ENCODE results near the gene PWWP2B. TPM values are rescaled to one million over a fixed set of nuclear protein-coding genes. Genes with fewer than 3 reads are reported as not detected.

PWWP2B gene
- total RNA-seq, 1 experiment from 2014 or later, result 18.6 TPM

GRCh38 chr10:132362151-132362611 lies 34.8 kb upstream of the PWWP2B start:
- no peak for DNase-seq (ENCODE audit: extremely low read depth, low read depth)

GRCh38 chr10:132363376-132363775 lies 33.6 kb upstream of the PWWP2B start:
- DNase-seq (ENCODE audit: extremely low read depth, low read depth), result no peak

DNA sequence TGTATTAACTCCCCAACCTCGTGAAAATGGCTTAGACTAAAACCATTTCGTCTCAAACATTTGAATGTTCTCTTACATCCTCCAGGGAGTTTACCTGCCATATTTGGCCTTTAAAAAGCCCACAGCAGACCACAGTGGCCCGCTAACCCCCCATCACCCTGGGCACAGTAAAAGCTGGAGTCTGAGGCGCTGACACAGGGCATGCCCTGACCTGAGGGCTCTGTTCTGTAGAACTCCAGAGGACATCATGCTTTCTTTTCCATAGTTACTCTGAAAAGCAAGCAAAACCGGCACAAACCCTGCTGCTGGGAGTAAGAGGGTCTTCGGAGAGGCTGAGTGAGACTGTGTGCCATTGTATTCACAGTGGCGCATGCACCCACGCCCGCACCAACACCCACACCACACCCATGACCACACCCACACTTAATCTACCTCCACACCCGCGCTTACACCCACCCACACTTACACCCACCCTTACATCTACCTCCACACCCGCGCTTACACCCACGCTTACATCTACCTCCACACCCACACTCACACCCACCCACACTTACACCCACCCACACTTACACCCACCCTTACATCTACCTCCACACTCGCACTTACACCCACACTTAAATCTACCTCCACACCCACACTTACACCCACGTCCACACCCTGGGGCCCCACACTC lies 32.9 kb upstream of the PWWP2B start:
- DNase-seq (ENCODE audit: extremely low read depth, low read depth), result no peak

DNA sequence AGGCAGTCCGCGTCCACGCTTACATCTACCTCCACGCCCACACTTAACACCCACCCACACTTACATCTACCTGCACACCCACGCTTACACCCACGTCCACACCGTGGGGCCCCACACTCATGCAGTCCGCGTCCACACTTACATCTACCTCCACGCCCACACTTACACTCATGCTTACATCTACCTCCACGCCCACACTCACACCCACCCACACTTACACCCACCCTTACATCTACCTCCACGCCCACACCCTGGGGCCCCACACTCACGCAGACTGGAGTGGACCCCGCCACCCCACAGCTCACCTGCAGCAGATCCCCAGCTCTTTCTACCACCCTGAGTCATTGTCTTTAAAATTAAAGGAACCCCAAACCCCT lies 32.4 kb upstream of the PWWP2B start:
- DNase-seq (ENCODE audit: extremely low read depth, low read depth), result no peak

DNA sequence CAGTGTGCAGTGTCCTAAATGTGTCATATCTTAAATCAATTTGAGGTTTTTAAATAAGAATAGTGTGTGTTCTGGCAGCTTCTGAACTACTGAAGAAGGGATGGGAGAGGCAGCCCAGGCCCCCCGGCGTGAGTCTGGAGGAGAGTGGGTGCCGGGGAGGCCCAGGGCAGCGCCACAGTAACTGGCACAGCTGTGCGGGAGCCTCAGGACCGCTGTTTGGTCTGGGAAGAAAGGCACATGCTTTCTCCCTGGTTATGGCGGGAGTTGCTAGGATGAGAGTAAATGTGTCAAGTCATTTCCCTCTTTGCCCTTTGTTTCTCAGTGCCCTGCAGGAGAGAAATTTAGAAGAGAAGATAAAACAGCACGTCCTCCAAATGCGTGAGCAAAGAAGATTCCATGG lies 31.9 kb upstream of the PWWP2B start:
- no peak for DNase-seq (ENCODE audit: extremely low read depth, low read depth)

- DNase-seq (ENCODE audit: extremely low read depth, low read depth), result no peak
Observed at GRCh38 chr10:132366006-132366405, 31.0 kb upstream of the PWWP2B start.

- no peak for DNase-seq (ENCODE audit: extremely low read depth, low read depth)
Observed at GRCh38 chr10:132366499-132366898, 30.5 kb upstream of the PWWP2B start.

DNA sequence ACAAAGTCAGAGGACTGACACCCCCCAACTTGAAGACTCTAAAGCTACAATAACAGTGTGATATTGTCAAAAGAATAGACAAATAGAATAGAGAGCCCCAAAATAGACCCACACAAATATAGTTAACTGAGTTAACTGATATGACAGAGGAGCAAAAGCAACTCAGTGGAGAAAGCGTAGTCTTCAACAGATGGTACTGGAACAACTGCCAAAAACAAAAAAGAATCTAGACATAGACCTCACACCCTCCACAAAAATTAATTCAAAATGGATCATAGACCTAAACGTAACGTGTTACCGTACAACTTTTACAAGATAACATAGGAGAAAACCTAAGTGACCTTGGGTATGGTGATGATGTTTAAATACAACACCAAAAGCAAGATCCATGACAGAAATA lies 28.6 kb upstream of the PWWP2B start:
- no peak for DNase-seq (ENCODE audit: extremely low read depth, low read depth)

- no peak for DNase-seq (ENCODE audit: extremely low read depth, low read depth)
Observed at GRCh38 chr10:132368881-132369635, 27.9 kb upstream of the PWWP2B start.

DNA sequence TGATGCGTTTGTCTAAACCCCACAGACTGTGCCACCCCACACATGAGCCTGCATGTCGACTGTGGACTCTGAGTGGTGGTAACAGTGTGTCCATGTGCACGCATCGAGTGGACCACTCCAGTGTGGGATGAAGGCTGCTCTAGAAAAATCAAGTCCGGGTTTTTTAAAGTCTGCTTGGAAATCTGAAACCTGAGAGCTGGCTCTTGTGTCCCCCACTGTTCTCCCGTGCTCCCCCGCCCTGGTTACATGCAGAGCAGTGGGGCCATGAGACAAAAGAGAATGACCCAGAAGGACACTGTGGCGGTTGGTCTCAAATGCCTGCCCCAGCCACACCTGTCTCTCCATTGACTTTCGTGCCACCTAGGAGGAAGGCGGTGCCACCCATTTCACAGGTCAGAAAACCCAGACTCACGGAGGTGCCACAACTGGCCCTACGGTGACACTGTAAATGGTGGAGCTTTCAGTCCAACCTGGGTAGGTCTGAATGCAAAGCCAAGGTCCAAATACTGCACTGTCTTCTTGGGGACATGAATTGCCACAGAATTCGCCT lies 27.3 kb upstream of the PWWP2B start:
- DNase-seq (ENCODE audit: extremely low read depth, low read depth), result no peak

GRCh38 chr10:132370426-132371340 lies 26.3 kb upstream of the PWWP2B start:
- DNase-seq (ENCODE audit: extremely low read depth, low read depth), result no peak

- no peak for DNase-seq (ENCODE audit: extremely low read depth, low read depth)
Observed at GRCh38 chr10:132371641-132372081, 25.3 kb upstream of the PWWP2B start.

GRCh38 chr10:132372516-132373095 lies 24.4 kb upstream of the PWWP2B start:
- DNase-seq (ENCODE audit: extremely low read depth, low read depth), result no peak

DNA sequence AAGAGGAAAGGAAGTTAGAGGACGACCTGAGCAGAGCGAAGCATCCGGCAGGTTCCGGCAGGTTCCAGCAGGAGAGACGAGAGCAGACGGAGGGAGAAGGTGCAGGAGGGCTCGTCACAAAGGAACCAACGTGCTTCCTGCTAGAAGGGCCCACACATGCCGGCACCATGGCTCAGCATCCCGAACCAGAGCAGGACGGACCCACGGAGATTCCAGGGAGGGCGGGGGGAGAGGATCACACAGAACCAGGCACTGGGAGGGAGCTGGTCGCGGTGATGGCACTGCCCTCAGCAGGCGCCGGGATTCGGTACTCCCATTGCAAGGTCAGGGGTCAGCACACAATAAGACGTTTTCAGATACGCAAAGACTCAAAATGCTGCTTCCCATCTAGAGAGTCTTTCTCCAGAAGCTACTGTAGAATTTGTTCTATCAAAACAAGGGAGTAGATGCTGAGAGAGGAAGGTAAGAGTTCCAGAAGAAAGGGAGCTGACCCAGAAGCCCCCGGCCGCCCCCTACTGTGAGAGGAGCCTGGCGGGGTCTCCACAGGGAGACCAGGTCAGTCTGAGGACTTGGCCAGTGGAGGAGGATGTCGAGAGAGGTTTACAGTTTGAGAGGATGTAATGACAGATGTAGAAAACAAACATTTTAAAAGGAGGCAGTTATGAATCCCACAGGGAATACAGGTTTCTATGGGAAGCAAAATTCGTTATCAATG lies 23.6 kb upstream of the PWWP2B start:
- DNase-seq (ENCODE audit: extremely low read depth, low read depth), result no peak

DNA sequence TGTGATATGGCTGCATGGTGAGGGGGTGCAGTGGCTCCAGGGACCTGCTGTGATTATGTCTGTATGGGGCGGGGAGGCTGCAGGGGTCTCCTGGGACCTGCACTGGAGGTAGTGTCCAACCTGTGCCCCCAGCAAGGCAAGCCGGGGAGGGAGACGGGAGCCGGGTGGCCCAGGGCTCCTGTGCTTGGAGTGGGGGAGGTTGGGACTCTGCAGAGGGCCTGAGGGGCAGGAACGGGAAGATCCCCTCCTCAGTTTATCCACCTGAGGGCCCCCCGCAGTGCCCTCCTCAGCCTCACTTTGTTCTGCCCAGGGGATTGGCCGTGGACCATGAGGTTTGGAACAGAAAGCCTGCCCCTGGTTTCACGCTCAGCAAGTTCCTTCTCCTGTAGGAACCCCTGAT lies 22.8 kb upstream of the PWWP2B start:
- no peak for DNase-seq (ENCODE audit: extremely low read depth, low read depth)

DNA sequence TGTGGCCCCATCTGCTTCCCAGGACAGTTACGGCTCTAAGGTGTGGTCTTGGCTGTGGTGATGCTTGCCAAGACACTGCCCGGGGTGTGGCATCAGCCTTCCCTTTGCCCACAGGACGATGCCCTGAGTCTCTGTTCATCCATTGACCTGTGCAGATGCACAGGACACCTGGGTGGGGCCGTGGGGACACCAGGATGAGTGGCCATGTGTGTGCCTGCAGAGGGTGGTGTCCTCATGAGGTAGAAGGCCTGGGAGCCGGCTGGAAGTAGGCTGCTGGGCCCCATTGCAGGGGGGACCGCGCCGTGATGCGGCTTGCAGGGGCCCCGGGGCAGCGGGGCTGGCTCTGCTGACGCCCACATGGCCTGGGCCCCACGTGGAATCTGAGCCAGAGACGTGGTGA lies 22.4 kb upstream of the PWWP2B start:
- no peak for DNase-seq (ENCODE audit: extremely low read depth, low read depth)

GRCh38 chr10:132375116-132375794 lies 21.7 kb upstream of the PWWP2B start:
- no peak for DNase-seq (ENCODE audit: extremely low read depth, low read depth)

DNA sequence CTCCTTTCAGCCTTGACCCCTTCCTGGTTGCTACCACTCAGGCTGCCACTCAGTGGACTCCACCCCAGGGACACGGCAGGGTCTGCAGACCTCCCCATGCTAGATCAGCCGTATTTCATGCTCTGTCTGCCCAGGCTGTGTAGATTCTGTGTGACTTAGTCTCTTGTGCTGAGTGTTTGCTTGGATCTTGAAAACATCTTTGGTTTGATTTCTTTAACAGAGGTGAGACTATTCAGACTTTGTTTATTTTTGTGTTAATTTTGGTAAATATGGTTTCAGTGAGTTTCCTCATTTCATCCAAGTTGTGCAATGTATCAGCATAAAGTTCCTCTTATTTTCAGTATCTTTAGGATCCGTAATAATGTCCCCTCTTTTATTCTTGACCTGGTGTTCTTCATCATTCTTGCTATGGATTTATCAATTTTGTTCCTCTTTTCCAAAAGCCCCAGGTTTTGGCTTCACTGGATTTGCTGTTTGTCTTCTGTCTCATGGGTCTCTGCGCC lies 21.2 kb upstream of the PWWP2B start:
- DNase-seq (ENCODE audit: extremely low read depth, low read depth), result no peak

DNA sequence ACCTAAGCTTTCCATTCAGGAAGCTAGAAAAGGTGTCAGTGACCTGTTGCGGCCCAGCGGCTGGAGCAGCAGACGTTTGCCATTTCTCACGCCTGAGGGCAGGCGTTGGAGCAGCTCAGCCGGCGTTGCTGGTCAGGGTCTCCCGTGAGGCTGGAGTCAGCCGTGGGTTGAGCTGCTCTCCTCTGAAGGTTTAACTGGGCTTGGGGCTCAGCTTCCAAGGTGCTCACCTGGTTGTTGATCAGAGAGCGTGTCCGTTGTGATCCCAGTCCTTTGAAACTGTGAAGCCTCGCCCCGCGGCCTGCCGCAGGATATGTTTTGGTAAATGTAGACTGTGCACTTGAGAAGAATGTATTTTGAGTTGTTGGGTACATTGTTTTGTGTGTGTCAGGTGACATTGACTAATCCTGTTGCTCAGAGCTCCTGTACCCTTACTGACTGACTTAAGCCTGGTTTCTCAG lies 20.6 kb upstream of the PWWP2B start:
- DNase-seq (ENCODE audit: extremely low read depth, low read depth), result no peak
